KMS-11 (cell line): ENCODE data around the gene VPS50.

ENCODE experiments used
- H2AFZ ChIP-seq: fragments of 200-600 bp; sonication (generic); 2 replicates; pipeline ENCODE4 v1.6.1; 2016; ENCODE audit warnings: antibody characterized with exemption, mixed run types, low read depth
- H3K27ac ChIP-seq: fragments of 200-600 bp; sonication (generic); 2 replicates; pipeline ENCODE4 v1.6.1; 2016; ENCODE audit warnings: mild to moderate bottlenecking, mixed run types
- H3K27me3 ChIP-seq: fragments of 200-600 bp; sonication (generic); 2 replicates; pipeline ENCODE4 v1.6.1; 2017; ENCODE audit warnings: mild to moderate bottlenecking, low read depth, mixed run types, moderate library complexity; ENCODE audit not compliant: insufficient read depth
- H3K36me3 ChIP-seq: fragments of 200-600 bp; sonication (generic); 2 replicates; pipeline ENCODE4 v1.6.1; 2017; ENCODE audit warnings: mild to moderate bottlenecking, mixed run types; ENCODE audit not compliant: insufficient read depth
- H3K4me1 ChIP-seq: fragments of 200-600 bp; sonication (generic); 2 replicates; pipeline ENCODE4 v1.6.1; 2016; ENCODE audit warnings: mild to moderate bottlenecking, low read depth, mixed run types; ENCODE audit not compliant: poor library complexity, severe bottlenecking
- H3K4me2 ChIP-seq: fragments of 200-600 bp; sonication (generic); 2 replicates; pipeline ENCODE4 v1.7.0; 2016; ENCODE audit warnings: mild to moderate bottlenecking, mixed run types
- H3K4me3 ChIP-seq: fragments of 200-600 bp; sonication (generic); IDR thresholded peaks from 2 replicates; pipeline ENCODE4 v1.6.1; 2017; ENCODE audit warnings: low read depth, low read length, mixed read lengths; ENCODE audit not compliant: insufficient read depth
- H3K79me2 ChIP-seq: fragments of 200-600 bp; sonication (generic); 2 replicates; pipeline ENCODE4 v1.6.1; 2016; ENCODE audit warnings: low read depth, mixed run types; ENCODE audit not compliant: insufficient read depth
- H3K9ac ChIP-seq: fragments of 200-600 bp; sonication (generic); 2 replicates; pipeline ENCODE4 v1.6.1; 2016; ENCODE audit warnings: mild to moderate bottlenecking, mixed run types
- H4K20me1 ChIP-seq: fragments of 200-600 bp; sonication (generic); 2 replicates; pipeline ENCODE4 v1.6.1; 2016; ENCODE audit warnings: mild to moderate bottlenecking, mixed run types; ENCODE audit not compliant: insufficient read depth
- TF ChIP-seq, protein P1 (sequence below): fragments of 200-600 bp; sonication (generic); conservative IDR thresholded peaks from 2 replicates; pipeline ENCODE4 v1.6.1; 2017; ENCODE audit warnings: low read depth, mild to moderate bottlenecking, antibody characterized with exemption, low read length, moderate library complexity, mixed read lengths

Gene VPS50

DNA sequence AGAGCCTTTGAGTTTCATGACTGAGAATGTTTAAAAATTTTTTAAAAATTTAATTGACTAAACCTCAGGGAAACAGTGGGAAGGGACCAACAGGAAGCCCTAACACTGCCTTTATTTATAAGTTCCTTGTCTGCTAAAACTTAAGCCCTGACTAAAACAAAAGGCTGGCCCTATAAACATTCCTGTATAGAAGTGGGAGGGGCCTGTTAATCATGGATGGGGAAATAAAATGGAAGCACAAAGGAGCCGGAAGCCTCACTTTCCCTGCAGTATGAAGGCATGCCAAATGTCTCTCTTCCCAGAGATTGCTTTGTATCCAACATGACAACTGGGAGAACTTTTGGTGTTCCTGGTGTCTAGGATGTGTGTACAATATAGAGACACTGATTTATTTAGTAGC is 66.0 kb downstream of the VPS50 start:
- Histone ChIP-seq H3K4me2 (no peak overlapping the region), H2AFZ (no peak overlapping the region), H3K4me1 (no peaks in the 10 kb centered on the region), H3K4me3 (no peak overlapping the region), H3K27me3 (no peaks in the 10 kb centered on the region), H4K20me1 (no peaks in the 10 kb centered on the region), H3K27ac (no peak overlapping the region), H3K79me2 (no peaks in the 10 kb centered on the region), H3K9ac (no peak overlapping the region), H3K36me3 (no peaks in the 10 kb centered on the region)
- TF ChIP-seq, protein P1, sequence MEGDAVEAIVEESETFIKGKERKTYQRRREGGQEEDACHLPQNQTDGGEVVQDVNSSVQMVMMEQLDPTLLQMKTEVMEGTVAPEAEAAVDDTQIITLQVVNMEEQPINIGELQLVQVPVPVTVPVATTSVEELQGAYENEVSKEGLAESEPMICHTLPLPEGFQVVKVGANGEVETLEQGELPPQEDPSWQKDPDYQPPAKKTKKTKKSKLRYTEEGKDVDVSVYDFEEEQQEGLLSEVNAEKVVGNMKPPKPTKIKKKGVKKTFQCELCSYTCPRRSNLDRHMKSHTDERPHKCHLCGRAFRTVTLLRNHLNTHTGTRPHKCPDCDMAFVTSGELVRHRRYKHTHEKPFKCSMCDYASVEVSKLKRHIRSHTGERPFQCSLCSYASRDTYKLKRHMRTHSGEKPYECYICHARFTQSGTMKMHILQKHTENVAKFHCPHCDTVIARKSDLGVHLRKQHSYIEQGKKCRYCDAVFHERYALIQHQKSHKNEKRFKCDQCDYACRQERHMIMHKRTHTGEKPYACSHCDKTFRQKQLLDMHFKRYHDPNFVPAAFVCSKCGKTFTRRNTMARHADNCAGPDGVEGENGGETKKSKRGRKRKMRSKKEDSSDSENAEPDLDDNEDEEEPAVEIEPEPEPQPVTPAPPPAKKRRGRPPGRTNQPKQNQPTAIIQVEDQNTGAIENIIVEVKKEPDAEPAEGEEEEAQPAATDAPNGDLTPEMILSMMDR = no peak

DNA sequence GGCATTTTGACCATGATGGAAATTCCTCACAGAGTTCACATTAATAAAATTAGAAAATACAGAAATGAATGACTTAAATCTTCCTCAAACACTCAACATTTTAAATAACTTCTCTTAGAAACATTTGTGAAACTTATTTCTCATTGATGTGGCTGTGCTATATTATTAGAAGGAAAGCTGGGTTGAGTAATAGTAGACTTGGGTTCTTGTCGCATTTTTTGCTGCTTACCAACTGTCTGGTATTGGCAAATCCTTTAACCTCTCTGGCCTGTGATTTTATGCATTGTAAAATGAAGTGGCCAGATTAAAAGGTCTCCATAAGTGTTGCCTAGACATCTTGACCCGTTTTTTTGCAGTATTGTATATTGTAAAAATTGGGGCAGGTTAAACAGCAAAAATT is 66.5 kb downstream of the VPS50 start:
- no peak overlapping the region for H2AFZ ChIP-seq
- no peak overlapping the region for H3K9ac ChIP-seq
- no peaks in the 10 kb centered on the region for H3K79me2 ChIP-seq
- no peak overlapping the region for H3K27ac ChIP-seq
- H3K4me1 ChIP-seq = no peaks in the 10 kb centered on the region
- no peaks in the 10 kb centered on the region for H3K36me3 ChIP-seq
- H4K20me1 ChIP-seq = no peaks in the 10 kb centered on the region
- no peak overlapping the region for H3K4me3 ChIP-seq
- H3K4me2 ChIP-seq = no peak overlapping the region
- no peaks in the 10 kb centered on the region for H3K27me3 ChIP-seq
- TF ChIP-seq, protein P1 = no peak

DNA sequence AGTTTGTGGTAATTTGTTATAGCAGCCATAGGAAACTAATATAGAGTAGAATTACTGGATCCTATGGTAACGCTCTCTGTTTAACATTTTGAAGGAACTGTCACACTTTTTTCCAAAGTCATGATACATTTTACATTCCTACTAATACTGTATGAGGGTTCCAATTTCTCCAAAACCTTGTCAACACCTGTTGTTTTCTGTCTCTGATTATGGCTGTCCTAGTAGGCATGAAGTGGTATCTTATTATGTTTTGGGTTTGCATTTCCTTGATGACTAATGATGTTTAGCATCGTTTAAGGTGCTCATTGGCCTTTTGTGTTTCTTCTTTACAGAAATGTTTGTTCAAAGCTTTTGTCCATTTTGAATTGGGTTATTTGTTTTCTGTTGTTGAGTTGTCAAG is 69.6 kb downstream of the VPS50 start:
- TF ChIP-seq, protein P1 = no peak
- no peak overlapping the region for H3K9ac ChIP-seq
- no peaks in the 10 kb centered on the region for H3K27me3 ChIP-seq
- H3K36me3 ChIP-seq = no peaks in the 10 kb centered on the region
- H3K4me1 ChIP-seq = no peaks in the 10 kb centered on the region
- H3K27ac ChIP-seq = no peak overlapping the region
- H2AFZ ChIP-seq = no peak overlapping the region
- H3K4me2 ChIP-seq = no peak overlapping the region
- H3K4me3 ChIP-seq = no peak overlapping the region
- no peaks in the 10 kb centered on the region for H3K79me2 ChIP-seq
- H4K20me1 ChIP-seq = no peaks in the 10 kb centered on the region

DNA sequence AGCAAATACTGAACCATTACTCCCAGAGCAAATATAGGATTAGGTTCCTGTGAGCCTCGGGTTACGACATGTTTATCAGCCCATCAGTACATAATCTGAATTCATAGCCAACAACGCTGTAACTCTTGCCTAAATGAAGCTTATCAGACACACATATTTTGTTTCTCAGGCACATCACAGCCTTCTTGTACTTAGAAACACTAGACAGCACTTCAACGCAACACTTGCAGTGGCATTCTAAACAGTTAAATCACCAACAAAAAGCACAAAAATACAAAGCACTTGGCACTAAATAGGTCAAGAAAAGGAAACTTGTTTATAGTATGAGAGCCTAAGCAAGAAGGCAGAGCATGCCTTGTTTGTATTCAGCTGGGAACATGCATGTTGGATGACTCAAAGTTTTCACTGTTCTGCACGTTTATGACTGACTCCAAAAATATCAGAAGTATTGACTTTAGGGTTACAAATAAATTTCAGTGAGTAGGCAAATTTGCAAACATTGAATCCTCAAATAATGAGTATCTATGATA is 75.0 kb downstream of the VPS50 start:
- Histone ChIP-seq H3K27me3 (no peaks in the 10 kb centered on the region), H3K9ac (no peak overlapping the region)

More for the DNA sequence above, 75.0 kb downstream of the VPS50 start:
- Histone ChIP-seq H2AFZ (no peak overlapping the region), H3K79me2 (no peaks in the 10 kb centered on the region), H3K4me3 (no peak overlapping the region), H3K4me2 (no peak overlapping the region), H3K36me3 (no peaks in the 10 kb centered on the region), H4K20me1 (no peaks in the 10 kb centered on the region), H3K27ac (no peak overlapping the region), H3K4me1 (no peaks in the 10 kb centered on the region)
- TF ChIP-seq, protein P1 = no peak
